Measurements from ENCODE around the gene SYNM. TPM values are rescaled to one million over a fixed set of nuclear protein-coding genes. Genes with fewer than 3 reads are reported as not detected.

The SYNM gene
- total RNA-seq, 1 donor from 2014 or later: 1.7 TPM

- TF ChIP-seq, protein P1, sequence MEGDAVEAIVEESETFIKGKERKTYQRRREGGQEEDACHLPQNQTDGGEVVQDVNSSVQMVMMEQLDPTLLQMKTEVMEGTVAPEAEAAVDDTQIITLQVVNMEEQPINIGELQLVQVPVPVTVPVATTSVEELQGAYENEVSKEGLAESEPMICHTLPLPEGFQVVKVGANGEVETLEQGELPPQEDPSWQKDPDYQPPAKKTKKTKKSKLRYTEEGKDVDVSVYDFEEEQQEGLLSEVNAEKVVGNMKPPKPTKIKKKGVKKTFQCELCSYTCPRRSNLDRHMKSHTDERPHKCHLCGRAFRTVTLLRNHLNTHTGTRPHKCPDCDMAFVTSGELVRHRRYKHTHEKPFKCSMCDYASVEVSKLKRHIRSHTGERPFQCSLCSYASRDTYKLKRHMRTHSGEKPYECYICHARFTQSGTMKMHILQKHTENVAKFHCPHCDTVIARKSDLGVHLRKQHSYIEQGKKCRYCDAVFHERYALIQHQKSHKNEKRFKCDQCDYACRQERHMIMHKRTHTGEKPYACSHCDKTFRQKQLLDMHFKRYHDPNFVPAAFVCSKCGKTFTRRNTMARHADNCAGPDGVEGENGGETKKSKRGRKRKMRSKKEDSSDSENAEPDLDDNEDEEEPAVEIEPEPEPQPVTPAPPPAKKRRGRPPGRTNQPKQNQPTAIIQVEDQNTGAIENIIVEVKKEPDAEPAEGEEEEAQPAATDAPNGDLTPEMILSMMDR (IDR thresholded peaks at IDR 0.05; ENCODE audit: unreplicated experiment): no peak
- no peak for DNase-seq (ENCODE audit: low spot score)
- H3K9me3 Mint-ChIP-seq (ENCODE audit: unreplicated experiment): no peaks in the 10 kb centered on the region
- H3K27me3 Mint-ChIP-seq (ENCODE audit: unreplicated experiment): no peaks in the 10 kb centered on the region
- no peaks in the 10 kb centered on the region for H3K36me3 Mint-ChIP-seq (ENCODE audit: low read depth, unreplicated experiment)
- H3K27ac Mint-ChIP-seq (ENCODE audit: unreplicated experiment): no peak overlapping the region
- H3K4me3 Mint-ChIP-seq (ENCODE audit: unreplicated experiment): no peak overlapping the region
- H3K4me1 Mint-ChIP-seq (ENCODE audit: unreplicated experiment): peaks cover 4% of the 10 kb centered on the region
These were observed 10.7 kb downstream of the SYNM start for GRCh38 chr15:99115300-99116215.

- H3K36me3 Mint-ChIP-seq (ENCODE audit: low read depth, unreplicated experiment): no peaks in the 10 kb centered on the region
- H3K4me1 Mint-ChIP-seq (ENCODE audit: unreplicated experiment): peaks cover 13% of the 10 kb centered on the region
- DNase-seq (ENCODE audit: low spot score): no peak
- H3K4me3 Mint-ChIP-seq (ENCODE audit: unreplicated experiment): no peak overlapping the region
- no peaks in the 10 kb centered on the region for H3K27me3 Mint-ChIP-seq (ENCODE audit: unreplicated experiment)
- TF ChIP-seq, protein P1 (IDR thresholded peaks at IDR 0.05; ENCODE audit: unreplicated experiment): no peak
- no peak overlapping the region for H3K27ac Mint-ChIP-seq (ENCODE audit: unreplicated experiment)
- no peaks in the 10 kb centered on the region for H3K9me3 Mint-ChIP-seq (ENCODE audit: unreplicated experiment)
These were observed 12.2 kb downstream of the SYNM start for GRCh38 chr15:99117111-99117510.

DNA sequence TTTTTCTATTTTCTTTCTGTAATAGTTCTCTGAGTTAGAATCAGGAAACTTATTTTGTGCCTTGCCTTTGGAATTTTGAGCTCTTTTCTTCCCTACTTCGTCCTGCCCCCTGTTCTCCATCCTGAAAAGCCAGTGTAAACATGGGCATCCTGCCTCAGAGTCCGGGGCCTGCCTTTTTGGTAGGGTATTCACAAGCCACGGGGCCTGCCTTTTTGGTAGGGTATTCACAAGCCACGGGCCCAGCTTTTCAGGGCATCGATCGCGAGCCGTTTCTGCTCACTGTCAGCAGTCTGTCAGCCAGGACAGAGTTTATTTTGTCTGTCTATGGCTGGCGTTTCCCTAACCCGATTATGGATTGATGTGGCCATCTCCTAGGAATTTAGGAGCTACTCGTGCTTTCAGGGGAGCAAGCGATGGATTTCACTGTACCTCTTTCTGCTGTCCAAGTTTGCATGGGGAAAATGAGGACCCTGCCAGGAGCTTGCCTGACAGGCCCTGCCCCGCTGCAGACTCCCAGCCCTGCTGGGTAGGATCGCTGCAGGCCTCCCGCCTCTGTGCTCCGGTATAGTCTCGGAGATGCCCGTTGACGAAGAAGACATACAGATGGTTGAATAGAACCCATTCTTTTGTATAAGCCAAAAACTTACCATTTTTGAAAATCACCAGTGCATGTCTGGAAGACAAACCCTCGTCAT is 12.8 kb downstream of the SYNM start:
- peaks cover 14% of the 10 kb centered on the region for H3K4me1 Mint-ChIP-seq (ENCODE audit: unreplicated experiment)
- no peak for DNase-seq (ENCODE audit: low spot score)
- no peaks in the 10 kb centered on the region for H3K36me3 Mint-ChIP-seq (ENCODE audit: low read depth, unreplicated experiment)
- TF ChIP-seq, protein P1 (IDR thresholded peaks at IDR 0.05; ENCODE audit: unreplicated experiment): no peak
- no peaks in the 10 kb centered on the region for H3K27me3 Mint-ChIP-seq (ENCODE audit: unreplicated experiment)
- H3K9me3 Mint-ChIP-seq (ENCODE audit: unreplicated experiment): no peaks in the 10 kb centered on the region
- H3K4me3 Mint-ChIP-seq (ENCODE audit: unreplicated experiment): no peak overlapping the region
- H3K27ac Mint-ChIP-seq (ENCODE audit: unreplicated experiment): no peak overlapping the region

- H3K4me1 Mint-ChIP-seq (ENCODE audit: unreplicated experiment): peaks cover 18% of the 10 kb centered on the region
- no peaks in the 10 kb centered on the region for H3K36me3 Mint-ChIP-seq (ENCODE audit: low read depth, unreplicated experiment)
- no peak overlapping the region for H3K4me3 Mint-ChIP-seq (ENCODE audit: unreplicated experiment)
- no peaks in the 10 kb centered on the region for H3K27me3 Mint-ChIP-seq (ENCODE audit: unreplicated experiment)
- H3K9me3 Mint-ChIP-seq (ENCODE audit: unreplicated experiment): no peaks in the 10 kb centered on the region
- no peak overlapping the region for H3K27ac Mint-ChIP-seq (ENCODE audit: unreplicated experiment)
- no peak for DNase-seq (ENCODE audit: low spot score)
- TF ChIP-seq, protein P1 (IDR thresholded peaks at IDR 0.05; ENCODE audit: unreplicated experiment): no peak
These were observed 13.4 kb downstream of the SYNM start for GRCh38 chr15:99118258-99118632.
